Trophoblast cell (in vitro differentiated cells and primary cell): ENCODE measurements around the gene RAB24.
"Not testable (repeated sequence)": the region's sequence is repeated elsewhere in the genome, so short reads cannot be mapped to it uniquely, and the experiment has no call there.

Source experiments
- DNase-seq, 2 donors: peaks; one replicate each; pipeline ENCODE4 v3.0.0-alpha.2; 2016
- H2AFZ ChIP-seq: 2 replicates; pipeline ENCODE4 v1.6.1; 2013; ENCODE audit warnings: low read length, moderate library complexity, mild to moderate bottlenecking; ENCODE audit not compliant: insufficient read depth, poor library complexity
- H2AK5ac ChIP-seq: 2 replicates; pipeline ENCODE4 v1.6.1; 2013; ENCODE audit warnings: mild to moderate bottlenecking, low read length
- H2BK120ac ChIP-seq: 2 replicates; pipeline ENCODE4 v1.6.1; 2013; ENCODE audit warnings: low read length, mild to moderate bottlenecking, moderate library complexity; ENCODE audit not compliant: insufficient read depth, poor library complexity
- H2BK12ac ChIP-seq: 2 replicates; pipeline ENCODE4 v1.6.1; 2013; ENCODE audit warnings: mild to moderate bottlenecking, low read length, moderate library complexity
- H2BK5ac ChIP-seq: 2 replicates; pipeline ENCODE4 v1.6.1; 2013; ENCODE audit warnings: low read length, low read depth, moderate library complexity, mild to moderate bottlenecking; ENCODE audit not compliant: poor library complexity
- H3K14ac ChIP-seq: 2 replicates; pipeline ENCODE4 v1.6.1; 2013; ENCODE audit warnings: mild to moderate bottlenecking, low read length
- H3K18ac ChIP-seq: 2 replicates; pipeline ENCODE4 v1.6.1; 2013; ENCODE audit warnings: mild to moderate bottlenecking, low read length
- H3K23ac ChIP-seq: 2 replicates; pipeline ENCODE4 v1.6.1; 2013; ENCODE audit warnings: low read length
- H3K27ac ChIP-seq: 2 replicates; pipeline ENCODE4 v1.5.1; 2013; ENCODE audit warnings: low read depth, mild to moderate bottlenecking, inconsistent platforms, low read length, moderate library complexity
- H3K27me3 ChIP-seq: 2 replicates; pipeline ENCODE4 v1.6.1; 2013; ENCODE audit warnings: inconsistent platforms, mild to moderate bottlenecking, low read length, moderate library complexity; ENCODE audit not compliant: insufficient read depth
- H3K36me3 ChIP-seq, 2 experiments: 1 replicate in 1 of 2; 2 replicates in 1 of 2; pipeline ENCODE4 v1.6.1; 2013; ENCODE audit warnings: low read length in 2 of 2, mild to moderate bottlenecking in 2 of 2, moderate library complexity in 1 of 2; ENCODE audit not compliant: insufficient read depth in 2 of 2, control insufficient read depth in 1 of 2
- H3K4ac ChIP-seq: 2 replicates; pipeline ENCODE4 v1.6.1; 2013; ENCODE audit warnings: low read depth, mild to moderate bottlenecking, low read length, moderate library complexity
- H3K4me1 ChIP-seq, 2 experiments: 1 replicate in 1 of 2; 2 replicates in 1 of 2; pipeline ENCODE4 v1.6.1; 2013; ENCODE audit warnings: low read length in 2 of 2, mild to moderate bottlenecking in 2 of 2, moderate library complexity in 1 of 2; ENCODE audit not compliant: insufficient read depth in 2 of 2, control insufficient read depth in 1 of 2
- H3K4me2 ChIP-seq: 2 replicates; pipeline ENCODE4 v1.6.1; 2013; ENCODE audit warnings: inconsistent platforms, mild to moderate bottlenecking, low read length, moderate library complexity
- H3K4me3 ChIP-seq: 2 replicates; pipeline ENCODE4 v1.5.1; 2013; ENCODE audit warnings: mild to moderate bottlenecking, low read depth, low read length, inconsistent platforms
- H3K79me1 ChIP-seq: one replicate; pipeline ENCODE4 v1.6.1; 2013; ENCODE audit warnings: low read length
- H3K79me2 ChIP-seq: 2 replicates; pipeline ENCODE4 v1.6.1; 2013; ENCODE audit warnings: low read length, mild to moderate bottlenecking; ENCODE audit not compliant: control insufficient read depth, insufficient read depth, poor library complexity
- H3K9ac ChIP-seq: 2 replicates; pipeline ENCODE4 v1.6.1; 2013; ENCODE audit warnings: mild to moderate bottlenecking, low read length
- H3K9me3 ChIP-seq: 2 replicates; pipeline ENCODE4 v1.6.1; 2013; ENCODE audit warnings: low read depth, mild to moderate bottlenecking, control low read depth, inconsistent platforms, low read length; ENCODE audit not compliant: insufficient read depth
- H4K12ac ChIP-seq: 2 replicates; pipeline ENCODE4 v1.6.1; 2013; ENCODE audit warnings: low read depth, mild to moderate bottlenecking, low read length, moderate library complexity
- H4K8ac ChIP-seq: 2 replicates; pipeline ENCODE4 v1.6.1; 2013; ENCODE audit warnings: low read depth, mild to moderate bottlenecking, low read length, moderate library complexity
- H4K91ac ChIP-seq: one replicate; pipeline ENCODE4 v1.6.1; 2013; ENCODE audit warnings: low read depth, mild to moderate bottlenecking, low read length, moderate library complexity
- WGBS: extraction: QIAGEN DNeasy Blood & Tissue Kit; methylation state at CpG from one replicate; pipeline ENCODE4 v1.1.7; 2013; ENCODE audit warnings: missing lambda C conversion rate; ENCODE audit not compliant: insufficient read length, insufficient coverage; ENCODE audit errors: extremely low coverage; 5-methylcytosine and 5-hydroxymethylcytosine counted together

The RAB24 gene

GRCh38 chr5:177261510-177261909 is 42.0 kb downstream of the RAB24 start:
- no peak overlapping the region for H3K9ac ChIP-seq
- no CpG with 5 or more reads among the region's 1 CpG for WGBS
- no peak overlapping the region for H2BK12ac ChIP-seq
- H3K4me3 ChIP-seq, result no peak overlapping the region
- H2BK120ac ChIP-seq, result no peak overlapping the region
- H3K79me2 ChIP-seq, result no peaks in the 10 kb centered on the region
- no peaks in the 10 kb centered on the region for H3K4me1 ChIP-seq
- H2BK5ac ChIP-seq, result no peak overlapping the region
- DNase-seq, result no peak
- no peak overlapping the region for H3K14ac ChIP-seq
- H2AFZ ChIP-seq, result no peak overlapping the region
- no peaks in the 10 kb centered on the region for H3K9me3 ChIP-seq
- H4K91ac ChIP-seq, result no peak overlapping the region
- H3K27me3 ChIP-seq, result no peaks in the 10 kb centered on the region
- H2AK5ac ChIP-seq, result no peak overlapping the region
- no peak overlapping the region for H4K8ac ChIP-seq
- H3K27ac ChIP-seq, result no peak overlapping the region
- no peak overlapping the region for H3K23ac ChIP-seq
- H3K4me2 ChIP-seq, result no peak overlapping the region
- H3K36me3 ChIP-seq, result peaks cover 26 to 33% of the 10 kb centered on the region in 2 experiments
- no peak overlapping the region for H3K18ac ChIP-seq
- no peaks in the 10 kb centered on the region for H3K79me1 ChIP-seq
- H4K12ac ChIP-seq, result no peak overlapping the region
- H3K4ac ChIP-seq, result no peak overlapping the region

DNA sequence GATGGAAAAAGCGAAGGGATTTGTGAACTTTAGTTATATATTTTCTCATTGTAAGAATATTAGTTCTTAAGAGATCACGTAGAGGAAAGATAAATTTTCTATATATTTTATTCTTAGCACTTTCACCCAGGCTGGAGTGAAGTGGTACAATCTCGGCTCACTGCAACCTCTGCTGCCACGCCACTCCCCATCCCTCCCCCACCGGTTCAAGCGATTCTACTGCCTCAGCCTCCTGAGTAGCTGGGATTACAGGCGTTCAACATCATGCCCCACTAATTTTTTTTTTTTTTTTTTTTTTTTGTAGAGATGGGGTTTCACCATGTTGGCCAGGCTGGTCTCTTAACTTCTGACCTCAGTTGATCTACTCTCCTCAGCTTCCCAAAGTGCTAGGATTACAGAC is 42.6 kb downstream of the RAB24 start:
- H3K9ac ChIP-seq, result no peak overlapping the region
- H3K27me3 ChIP-seq, result no peaks in the 10 kb centered on the region
- H2AK5ac ChIP-seq, result no peak overlapping the region
- H3K27ac ChIP-seq, result no peak overlapping the region
- no peaks in the 10 kb centered on the region for H3K9me3 ChIP-seq
- H3K79me1 ChIP-seq, result no peaks in the 10 kb centered on the region
- H3K4me1 ChIP-seq, result no peaks in the 10 kb centered on the region
- H2BK12ac ChIP-seq, result no peak overlapping the region
- no peak overlapping the region for H3K4me3 ChIP-seq
- no peak overlapping the region for H4K8ac ChIP-seq
- H3K14ac ChIP-seq, result no peak overlapping the region
- 100% methylated on average over 1 of the region's 7 CpGs for WGBS
- DNase-seq, result no peak
- H3K18ac ChIP-seq, result no peak overlapping the region
- no peak overlapping the region for H4K12ac ChIP-seq
- H3K79me2 ChIP-seq, result no peaks in the 10 kb centered on the region
- H3K36me3 ChIP-seq, result peaks cover 24 to 31% of the 10 kb centered on the region in 2 experiments
- no peak overlapping the region for H4K91ac ChIP-seq
- H2AFZ ChIP-seq, result no peak overlapping the region
- no peak overlapping the region for H3K4ac ChIP-seq
- H3K23ac ChIP-seq, result no peak overlapping the region
- no peak overlapping the region for H3K4me2 ChIP-seq
- no peak overlapping the region for H2BK120ac ChIP-seq
- no peak overlapping the region for H2BK5ac ChIP-seq

- not testable (repeated sequence) for H3K9ac ChIP-seq, H3K4ac ChIP-seq, H4K8ac ChIP-seq, H3K4me1 ChIP-seq, H3K79me1 ChIP-seq, H3K18ac ChIP-seq, H2AK5ac ChIP-seq, H4K12ac ChIP-seq, H2AFZ ChIP-seq, H3K9me3 ChIP-seq, H3K4me3 ChIP-seq, H3K4me2 ChIP-seq, DNase-seq, H2BK12ac ChIP-seq, H3K27ac ChIP-seq, H3K79me2 ChIP-seq, H3K14ac ChIP-seq, H3K27me3 ChIP-seq, H2BK5ac ChIP-seq, H2BK120ac ChIP-seq, H4K91ac ChIP-seq, H3K23ac ChIP-seq
- WGBS, result no CpG with 5 or more reads among the region's 7 CpGs
- peaks cover 24 to 32% of the 10 kb centered on the region in 2 experiments for H3K36me3 ChIP-seq
These were observed 44.8 kb downstream of the RAB24 start for GRCh38 chr5:177258711-177259110.

GRCh38 chr5:177256296-177256695 is 47.2 kb downstream of the RAB24 start:
- Histone ChIP-seq H4K8ac (no peak overlapping the region), H3K27me3 (no peaks in the 10 kb centered on the region), H3K4me1 (no peaks in the 10 kb centered on the region), H3K14ac (no peak overlapping the region), H3K9me3 (no peaks in the 10 kb centered on the region), H3K9ac (no peak overlapping the region), H2BK5ac (no peak overlapping the region), H3K4ac (no peak overlapping the region), H3K4me2 (no peak overlapping the region), H2AK5ac (no peak overlapping the region), H3K23ac (no peak overlapping the region), H3K18ac (no peak overlapping the region), H4K12ac (no peak overlapping the region), H4K91ac (no peak overlapping the region), H3K79me2 (no peaks in the 10 kb centered on the region), H2BK120ac (no peak overlapping the region), H3K4me3 (no peak overlapping the region), H3K27ac (no peak overlapping the region), H3K36me3 (peaks cover 27 to 36% of the 10 kb centered on the region in 2 experiments), H2BK12ac (no peak overlapping the region), H3K79me1 (no peaks in the 10 kb centered on the region), H2AFZ (no peak overlapping the region)
- no CpG with 5 or more reads among the region's 5 CpGs for WGBS
- peak; percentile 16 to 48 for DNase-seq
